Colonic mucosa (tissue), 4 donors: ENCODE measurements around the gene PET100. TPM values are rescaled to one million over a fixed set of nuclear protein-coding genes. Genes with fewer than 3 reads are reported as not detected.

ENCODE experiments used
- DNase-seq: peaks from one replicate; pipeline ENCODE4 v3.0.0-alpha.2; 2020
- H3K27ac ChIP-seq: fragments of 200-600 bp; one replicate; pipeline ENCODE4 v1.8.0; 2021
- H3K27me3 ChIP-seq: fragments of 200-600 bp; one replicate; pipeline ENCODE4 v1.8.0; 2021
- H3K36me3 ChIP-seq: fragments of 200-600 bp; one replicate; pipeline ENCODE4 v1.8.0; 2021
- H3K4me1 ChIP-seq: fragments of 200-600 bp; one replicate; pipeline ENCODE4 v1.8.0; 2021; ENCODE audit warnings: mild to moderate bottlenecking
- H3K4me3 ChIP-seq: fragments of 200-600 bp; one replicate; pipeline ENCODE4 v1.8.0; 2021
- H3K9ac ChIP-seq, 2 donors: one replicate each; pipeline ENCODE4 v1.7.0; 2013; ENCODE audit warnings: control low read depth in 2 of 2, low read depth in 2 of 2, low read length in 2 of 2
- H3K9me3 ChIP-seq: fragments of 200-600 bp; one replicate; pipeline ENCODE4 v1.8.0; 2021
- intact Hi-C: fragments of 100-400 bp; cut with DNase I; formaldehyde crosslinking; loops from one replicate; pipeline ENCODE4 v1.14.1; 2022
- total RNA-seq, 2 donors: library from RNA; stranded (reverse); fragmentation: NEBNext Ultra II Directional in 1 of 2; extraction: Animal tissue kit (Norgen Biotek cat#: 25700) in 1 of 2; gene quantifications; one replicate each; pipeline ENCODE4 v1.2.1, GENCODE V29; 2021
- TF ChIP-seq, protein P1 (sequence below): fragments of 200-600 bp; IDR thresholded peaks from one replicate; pipeline ENCODE4 v1.8.0; 2022; ENCODE audit warnings: antibody characterized with exemption, mild to moderate bottlenecking
- donor health status: healthy.
- donor health status: DM: no; HTN: no; CAD: no.
- donor health status: DM: no; HTN: no; CAD: no.

PET100 gene
- total RNA-seq, 2 donors from 2014 or later = 118 to 141 TPM

DNA sequence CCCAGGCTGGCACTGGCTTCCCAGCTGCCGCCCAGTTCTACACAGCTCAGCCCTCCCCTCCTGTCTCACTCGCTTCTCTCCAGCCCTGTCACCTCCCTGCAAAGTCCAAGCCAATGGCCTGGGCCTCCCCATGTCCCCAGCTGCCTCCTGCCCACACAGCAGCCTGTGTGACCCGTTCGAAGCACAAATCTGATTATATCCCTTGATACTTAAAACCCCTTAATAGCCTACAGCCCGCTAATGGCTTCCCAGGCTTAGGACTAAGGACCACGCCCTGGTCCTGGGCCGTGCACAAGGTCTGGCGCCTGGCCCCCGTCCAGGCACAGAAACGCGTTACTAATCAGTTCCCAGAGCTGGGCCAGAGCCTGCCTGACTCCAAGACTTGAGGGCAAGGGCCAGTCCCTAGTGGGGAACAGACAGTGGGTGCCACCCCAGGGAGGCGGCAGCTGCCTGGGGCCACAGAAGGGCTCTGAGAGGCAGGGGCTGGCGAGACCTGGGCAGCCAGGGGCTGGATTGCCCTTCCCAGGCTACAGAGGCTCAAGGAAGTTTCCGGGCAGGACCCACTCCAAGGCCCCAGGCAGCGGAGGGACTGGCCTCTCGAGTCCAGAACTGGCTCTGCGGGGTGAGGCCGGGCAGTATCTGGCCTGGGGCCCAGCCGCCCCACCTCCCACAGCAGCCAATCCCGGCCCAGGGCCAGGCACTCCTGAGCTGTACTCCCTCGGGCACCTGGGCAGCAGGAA, 10.7 kb upstream of the PET100 start:
- Histone ChIP-seq H3K9ac (peak overlapping the region; percentile 28 to 53), H3K36me3 (no peaks in the 10 kb centered on the region), H3K4me3 (no peak overlapping the region), H3K4me1 (peaks cover 19% of the 10 kb centered on the region), H3K27me3 (no peaks in the 10 kb centered on the region), H3K27ac (peak overlapping the region; percentile 82), H3K9me3 (no peaks in the 10 kb centered on the region)
- intact Hi-C loops = no loop called here
- DNase-seq = peak; percentile 78
- TF ChIP-seq, protein P1, sequence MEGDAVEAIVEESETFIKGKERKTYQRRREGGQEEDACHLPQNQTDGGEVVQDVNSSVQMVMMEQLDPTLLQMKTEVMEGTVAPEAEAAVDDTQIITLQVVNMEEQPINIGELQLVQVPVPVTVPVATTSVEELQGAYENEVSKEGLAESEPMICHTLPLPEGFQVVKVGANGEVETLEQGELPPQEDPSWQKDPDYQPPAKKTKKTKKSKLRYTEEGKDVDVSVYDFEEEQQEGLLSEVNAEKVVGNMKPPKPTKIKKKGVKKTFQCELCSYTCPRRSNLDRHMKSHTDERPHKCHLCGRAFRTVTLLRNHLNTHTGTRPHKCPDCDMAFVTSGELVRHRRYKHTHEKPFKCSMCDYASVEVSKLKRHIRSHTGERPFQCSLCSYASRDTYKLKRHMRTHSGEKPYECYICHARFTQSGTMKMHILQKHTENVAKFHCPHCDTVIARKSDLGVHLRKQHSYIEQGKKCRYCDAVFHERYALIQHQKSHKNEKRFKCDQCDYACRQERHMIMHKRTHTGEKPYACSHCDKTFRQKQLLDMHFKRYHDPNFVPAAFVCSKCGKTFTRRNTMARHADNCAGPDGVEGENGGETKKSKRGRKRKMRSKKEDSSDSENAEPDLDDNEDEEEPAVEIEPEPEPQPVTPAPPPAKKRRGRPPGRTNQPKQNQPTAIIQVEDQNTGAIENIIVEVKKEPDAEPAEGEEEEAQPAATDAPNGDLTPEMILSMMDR = no peak

DNA sequence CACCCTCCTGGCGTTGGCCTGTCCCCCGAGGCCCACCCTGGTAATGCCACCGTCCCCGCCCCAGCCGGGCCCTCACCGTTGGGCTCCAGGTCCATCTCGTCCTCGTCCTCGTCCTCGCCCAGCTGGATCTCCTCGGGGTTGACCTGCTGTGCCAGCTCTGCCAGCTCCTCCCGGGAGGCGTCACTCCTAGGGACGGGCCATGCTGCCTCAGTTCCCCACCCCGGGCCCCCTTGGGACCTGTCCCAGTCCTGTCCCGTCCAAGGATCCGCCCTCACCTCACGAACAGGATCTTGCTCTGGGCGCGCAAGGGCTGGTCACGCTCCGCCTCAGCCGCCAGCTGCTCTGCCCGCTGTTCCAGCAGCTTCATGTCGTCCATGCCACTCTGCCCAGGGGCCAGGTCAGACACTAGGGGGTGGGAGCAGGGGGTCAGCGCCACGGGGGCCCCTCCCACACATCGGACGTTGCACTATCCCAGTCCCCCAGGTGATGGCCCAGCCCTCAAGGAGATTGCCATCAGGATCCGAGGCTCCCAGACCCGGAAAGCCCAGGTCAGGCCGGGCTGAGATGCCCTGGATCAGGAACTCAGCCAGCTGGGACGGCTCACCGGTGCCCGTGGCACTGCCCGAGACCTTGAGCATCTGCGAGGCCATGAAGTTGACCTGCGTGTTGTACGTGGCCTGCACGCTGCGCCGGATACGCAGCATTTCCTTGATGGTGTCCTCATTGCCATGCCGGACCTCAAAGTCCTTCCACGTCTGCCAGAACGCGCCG, 9.7 kb upstream of the PET100 start:
- peaks cover 19% of the 10 kb centered on the region for H3K4me1 ChIP-seq
- intact Hi-C loops = no loop called here
- peak overlapping the region; percentile 82 for H3K27ac ChIP-seq
- no peak for DNase-seq
- H3K9me3 ChIP-seq = no peaks in the 10 kb centered on the region
- H3K27me3 ChIP-seq = no peaks in the 10 kb centered on the region
- no peak overlapping the region for H3K4me3 ChIP-seq
- no peak overlapping the region for H3K9ac ChIP-seq
- TF ChIP-seq, protein P1 = no peak
- H3K36me3 ChIP-seq = no peaks in the 10 kb centered on the region

DNA sequence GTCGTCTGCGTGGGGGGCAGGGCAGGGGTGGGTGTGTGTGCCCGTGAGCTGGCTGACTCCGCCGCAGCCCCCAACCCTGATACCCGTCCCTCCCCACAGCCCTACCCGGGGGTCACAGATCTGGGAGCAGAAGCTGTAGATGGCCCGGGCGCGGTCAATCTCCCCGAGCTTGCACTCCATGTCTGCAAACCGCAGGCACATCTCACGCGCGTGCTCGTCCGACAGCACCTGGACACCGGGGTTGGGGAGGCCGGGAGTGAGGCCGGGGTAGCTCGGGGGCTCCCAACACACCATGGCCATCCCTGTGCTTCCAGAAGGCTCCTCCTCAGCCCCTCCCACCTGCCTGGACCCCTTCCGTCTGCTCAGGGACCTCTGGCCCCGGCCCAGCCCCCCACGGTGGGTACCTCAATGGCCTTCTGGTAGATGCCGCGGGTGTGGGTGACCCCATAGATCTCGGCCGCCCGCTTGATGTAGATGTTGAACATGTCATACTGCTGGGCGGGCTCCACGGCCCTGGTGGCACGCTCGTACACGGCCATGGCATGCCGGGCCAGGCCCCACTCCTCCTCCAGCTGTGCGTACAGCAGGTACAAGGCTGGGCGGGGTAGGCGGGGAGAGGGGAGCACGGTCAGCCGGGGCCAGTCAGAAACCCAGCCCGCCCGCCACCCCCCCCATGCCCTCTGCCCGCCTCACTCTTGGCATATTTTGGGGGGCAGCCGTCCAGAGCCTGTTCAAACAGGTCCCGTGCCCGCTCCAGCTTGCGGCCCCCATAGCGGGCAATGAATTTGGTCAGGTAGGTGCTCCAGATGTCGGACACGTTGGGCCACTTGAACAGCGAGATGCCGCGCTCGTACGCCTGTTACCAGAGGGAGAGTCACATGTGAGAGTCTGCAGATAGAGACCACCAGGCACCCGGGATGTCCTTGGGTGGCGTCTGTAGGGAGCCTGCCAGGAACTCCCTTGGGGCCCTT, 8.9 kb upstream of the PET100 start:
- H3K4me1 ChIP-seq = peaks cover 19% of the 10 kb centered on the region
- no peak overlapping the region for H3K4me3 ChIP-seq
- no peak overlapping the region for H3K27ac ChIP-seq
- peaks cover 4% of the 10 kb centered on the region for H3K36me3 ChIP-seq
- no peaks in the 10 kb centered on the region for H3K9me3 ChIP-seq
- no peak for DNase-seq
- H3K27me3 ChIP-seq = no peaks in the 10 kb centered on the region
- TF ChIP-seq, protein P1 = no peak
- H3K9ac ChIP-seq = no peak overlapping the region
- intact Hi-C loops = no loop called here

- Histone ChIP-seq H3K27ac (no peak overlapping the region), H3K27me3 (no peaks in the 10 kb centered on the region), H3K9ac (no peak overlapping the region), H3K4me3 (no peak overlapping the region), H3K9me3 (no peaks in the 10 kb centered on the region), H3K4me1 (peaks cover 15% of the 10 kb centered on the region), H3K36me3 (peaks cover 5% of the 10 kb centered on the region)
- no peak for DNase-seq
- intact Hi-C loops = no loop called here
- TF ChIP-seq, protein P1 = no peak
These were observed 6.5 kb upstream of the PET100 start for GRCh38 chr19:7622933-7623685.
